Hypothalamus (tissue), 51 donors: Measurements from ENCODE around the gene FAM151A.
A peak's percentile ranks its signal among the peaks of the same experiment; 100 is the strongest.

Experiments used
- DNase-seq, 51 donors: peaks; one replicate each; lab custom pipeline; 2025; lab: John Stamatoyannopoulos, UW

The FAM151A gene

GRCh38 chr1:54582566-54583306, 40.6 kb downstream of the FAM151A start:
- DNase-seq: peak in 30 of 51 donors; percentile 8 to 70 (median 34)

GRCh38 chr1:54581621-54582035, 41.7 kb downstream of the FAM151A start:
- DNase-seq: peak in 48 of 51 donors; percentile 18 to 95 (median 74)

- peak in 2 of 51 donors; percentile 66 to 69 for DNase-seq
Observed at GRCh38 chr1:54580856-54581550, 42.3 kb downstream of the FAM151A start.

GRCh38 chr1:54579337-54579781, 44.0 kb downstream of the FAM151A start:
- DNase-seq: peak in 2 of 51 donors; percentile 5 to 23

GRCh38 chr1:54577612-54578011, 45.7 kb downstream of the FAM151A start:
- DNase-seq: peak in 27 of 51 donors; percentile 4 to 51 (median 26)

DNA sequence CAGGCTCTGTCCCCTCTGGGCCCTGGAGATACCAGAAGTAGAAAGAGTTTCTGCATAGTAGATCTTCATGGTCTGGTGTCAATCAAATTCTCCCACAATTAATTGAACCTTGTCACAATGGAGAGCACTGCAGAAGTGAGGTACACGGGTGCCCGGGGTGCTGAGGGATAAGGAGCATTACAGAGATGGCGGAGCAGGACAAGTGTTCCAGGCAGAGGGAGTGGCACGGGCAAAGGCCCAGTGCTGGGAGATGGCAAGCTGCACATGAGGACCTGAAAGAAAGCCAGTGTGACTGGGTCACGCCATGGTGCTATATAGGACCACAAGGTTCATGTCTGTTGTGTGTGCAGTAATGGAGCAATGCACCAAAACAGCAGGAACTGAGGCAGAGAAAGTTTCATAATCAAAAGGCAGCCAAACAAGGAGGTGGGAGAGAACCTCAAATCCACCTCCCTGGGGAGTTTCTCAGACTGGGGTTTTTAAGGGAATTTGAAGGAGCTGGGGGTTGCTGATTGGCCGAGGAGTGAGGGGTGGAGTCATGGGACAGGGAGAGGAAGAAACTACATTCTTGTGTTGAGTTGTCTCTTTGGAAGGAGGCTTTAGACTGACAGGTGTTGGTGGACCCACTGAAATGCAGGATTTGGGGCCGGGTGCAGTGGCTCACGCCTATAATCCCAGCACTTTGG, 47.6 kb downstream of the FAM151A start:
- DNase-seq: no peak

DNA sequence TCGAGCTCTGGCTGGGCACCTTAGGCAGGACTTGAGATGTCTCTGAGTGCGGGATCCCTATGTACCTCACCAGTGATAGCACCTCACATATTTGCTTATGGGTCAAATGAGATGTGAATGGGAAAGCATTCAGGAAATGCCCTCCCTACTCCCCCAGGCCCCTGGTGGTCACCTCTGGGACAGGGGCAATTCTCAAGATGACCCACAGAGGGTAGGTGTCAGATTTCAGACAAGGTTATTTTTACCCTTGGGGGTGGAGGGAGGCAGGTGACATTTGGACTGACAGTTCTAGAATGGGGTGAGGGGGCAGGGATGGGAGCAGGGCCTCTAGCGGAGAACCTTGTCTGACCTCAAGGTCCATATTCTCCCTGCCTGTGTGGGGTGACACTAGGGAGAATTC, 48.2 kb downstream of the FAM151A start:
- DNase-seq: no peak

DNA sequence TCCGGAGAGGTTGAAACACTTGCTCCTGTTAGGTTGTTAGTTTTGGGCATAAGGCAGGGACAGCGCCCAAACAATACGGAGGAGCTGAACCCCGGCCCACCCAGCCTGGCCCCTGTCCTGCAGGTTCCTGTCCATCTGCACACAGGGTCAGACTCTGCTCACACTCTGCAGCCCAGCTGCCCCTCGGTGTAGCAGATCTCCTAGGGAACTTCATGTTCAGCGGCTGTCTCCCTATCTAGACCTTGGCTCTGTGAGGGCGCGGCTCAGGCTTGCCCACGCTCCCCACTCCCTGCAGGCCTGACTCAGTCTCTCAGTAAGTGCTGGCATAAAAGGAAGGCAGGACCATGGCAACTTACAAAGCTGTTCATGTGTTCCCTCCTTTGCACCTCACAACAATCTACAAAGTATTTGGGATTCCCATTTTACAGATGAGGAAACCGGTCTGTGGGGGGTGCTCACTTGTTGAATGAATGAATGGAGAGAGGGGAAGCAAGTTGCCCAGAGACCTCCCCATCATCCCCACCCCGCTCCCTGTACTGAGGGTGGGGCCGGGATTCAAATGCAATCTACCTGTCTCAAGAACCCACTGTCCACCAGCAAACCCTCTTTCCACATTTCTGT, 49.1 kb downstream of the FAM151A start:
- DNase-seq: no peak

- DNase-seq: no peak
Observed at GRCh38 chr1:54572542-54572850, 50.8 kb downstream of the FAM151A start.

GRCh38 chr1:54571803-54572541, 51.4 kb downstream of the FAM151A start:
- DNase-seq: peak in 1 of 51 donors; percentile 26

DNA sequence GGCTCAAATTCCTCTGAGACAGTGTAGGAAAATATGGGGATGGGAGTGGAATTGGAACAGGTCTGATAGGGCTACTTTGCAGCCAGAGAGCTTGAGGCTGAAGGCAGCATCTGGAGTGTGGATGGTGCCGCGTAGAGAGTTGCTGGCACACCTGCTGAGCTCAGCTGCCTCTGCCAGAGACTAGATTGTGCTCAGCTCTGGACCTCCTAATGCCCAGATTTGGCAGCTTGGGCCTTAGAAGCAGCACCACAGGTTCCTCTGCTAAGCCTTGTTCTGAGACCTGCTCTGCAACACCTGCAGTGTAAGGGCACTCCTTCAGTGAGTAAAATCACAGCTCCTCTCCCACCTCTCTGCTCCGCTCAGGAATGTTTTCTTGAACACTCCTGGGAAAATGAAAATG, 52.0 kb downstream of the FAM151A start:
- DNase-seq: no peak

DNA sequence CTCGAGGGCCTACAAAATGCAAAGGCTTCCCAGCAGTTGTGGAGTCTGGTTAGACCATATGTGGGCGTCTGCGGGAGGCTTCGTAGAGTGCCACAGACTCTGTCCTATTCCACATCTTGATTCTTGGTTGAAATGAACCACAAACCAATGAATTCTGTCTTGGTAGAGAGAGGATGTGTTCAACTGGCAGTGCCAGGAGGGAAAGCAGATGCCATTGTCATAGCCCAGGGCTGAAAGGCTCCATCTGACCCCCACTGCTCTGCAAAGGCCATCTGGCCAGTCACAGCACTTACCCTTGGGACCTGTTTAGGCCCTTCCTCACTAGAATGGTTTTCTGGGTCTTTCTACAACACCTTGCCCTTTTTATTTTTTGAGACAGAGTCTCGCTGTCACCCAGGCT, 53.2 kb downstream of the FAM151A start:
- no peak for DNase-seq

DNA sequence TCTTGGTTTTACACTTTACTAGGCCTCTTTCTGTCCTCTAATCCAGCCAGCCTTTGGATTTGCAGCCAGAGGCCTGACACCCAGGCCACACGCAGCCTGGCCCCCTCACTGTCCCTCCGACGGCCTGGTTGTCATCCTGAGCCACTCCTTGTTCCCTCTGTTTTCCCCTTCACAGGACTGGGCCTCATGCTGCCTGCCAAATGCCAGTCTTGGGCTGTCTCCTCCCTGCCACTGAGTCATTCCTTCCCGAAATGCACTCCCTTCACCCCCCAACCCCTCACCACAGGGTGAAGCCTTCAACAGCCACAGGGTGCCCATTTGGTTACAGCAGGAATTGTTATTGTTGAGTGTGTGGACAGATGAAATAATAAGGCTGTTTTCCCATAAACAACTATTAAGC, 54.0 kb downstream of the FAM151A start:
- peak in 5 of 51 donors; percentile 41 to 57 (median 52) for DNase-seq

DNA sequence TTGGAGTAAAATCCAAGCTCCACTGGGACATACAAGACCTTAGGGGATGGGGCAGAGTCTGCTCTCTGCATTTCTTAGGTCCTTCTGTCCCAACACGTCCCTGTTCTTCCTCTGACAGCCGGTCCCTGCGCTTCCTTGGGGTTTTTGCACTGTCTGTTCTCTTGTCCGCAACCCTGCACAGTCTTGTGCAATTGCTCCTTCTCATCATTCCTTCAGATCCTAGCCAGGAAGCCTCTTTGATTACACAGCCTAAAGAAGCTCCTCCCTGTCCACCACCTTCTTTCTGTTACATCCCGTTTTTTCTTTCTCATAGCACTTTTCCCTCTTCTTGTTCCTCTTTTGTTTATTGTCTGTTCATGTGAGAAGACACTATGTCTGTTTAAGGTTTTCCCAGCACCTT, 55.4 kb downstream of the FAM151A start:
- DNase-seq: no peak

GRCh38 chr1:54566438-54567141, 56.7 kb downstream of the FAM151A start:
- DNase-seq: no peak

GRCh38 chr1:54565113-54565501, 58.2 kb downstream of the FAM151A start:
- no peak for DNase-seq

- DNase-seq: no peak
Observed at GRCh38 chr1:54564312-54565112, 58.8 kb downstream of the FAM151A start.

- DNase-seq: peak in 2 of 51 donors; percentile 11 to 35
Observed at GRCh38 chr1:54559771-54560231, 63.5 kb downstream of the FAM151A start.
